ENCODE measurements around the gene EDN2. TPM values are rescaled to one million over a fixed set of nuclear protein-coding genes. Genes with fewer than 3 reads are reported as not detected.

Gene EDN2
- total RNA-seq, 2 experiments from 2014 or later: not detected

GRCh38 chr1:41455479-41456332 lies 28.8 kb downstream of the EDN2 start:
- H3K27ac ChIP-seq (ENCODE audit: low read depth in 1 of 2, low read length in 2 of 2): no peak overlapping the region
- no peaks in the 10 kb centered on the region for H3K4me1 ChIP-seq (ENCODE audit: insufficient read depth, low read length)
- no peak overlapping the region for H3K4me3 ChIP-seq (ENCODE audit: low read length)
- H3K36me3 Mint-ChIP-seq (ENCODE audit: low read depth): no peaks in the 10 kb centered on the region
- ChIA-PET CTCF (no interaction called here), POLR2A (no interaction called here)
- no peak for TF ChIP-seq CTCF (IDR thresholded peaks at IDR 0.05)
- intact Hi-C loops (cut with DNase I, micrococcal nuclease): no loop called here
- no peaks in the 10 kb centered on the region for H3K9me3 Mint-ChIP-seq
- ATAC-seq (ENCODE audit: poor library complexity) (no peak), DNase-seq (no peak)
- H3K9me3 ChIP-seq (ENCODE audit: control insufficient read depth in 1 of 2, insufficient read depth in 1 of 2, low read length in 2 of 2): no peaks in the 10 kb centered on the region
- H3K4me3 Mint-ChIP-seq: no peak overlapping the region
- H3K36me3 ChIP-seq (ENCODE audit: insufficient read depth, low read length): no peaks in the 10 kb centered on the region
- H3K27ac Mint-ChIP-seq: no peak overlapping the region
- H3K27me3 Mint-ChIP-seq: no peaks in the 10 kb centered on the region
- no peaks in the 10 kb centered on the region for H3K4me1 Mint-ChIP-seq (ENCODE audit: low read depth)
- no peaks in the 10 kb centered on the region for H3K27me3 ChIP-seq (ENCODE audit: control insufficient read depth in 1 of 2, insufficient read depth in 2 of 2, low read length in 2 of 2)

- Mint-ChIP-seq H3K36me3 (ENCODE audit: low read depth) (no peaks in the 10 kb centered on the region), H3K4me1 (ENCODE audit: low read depth) (no peaks in the 10 kb centered on the region), H3K9me3 (no peaks in the 10 kb centered on the region), H3K27ac (no peak overlapping the region), H3K4me3 (no peak overlapping the region), H3K27me3 (no peaks in the 10 kb centered on the region)
- CTCF ChIA-PET: no interaction called here
- Histone ChIP-seq H3K27ac (ENCODE audit: low read depth in 1 of 2, low read length in 2 of 2) (no peak overlapping the region), H3K9me3 (ENCODE audit: control insufficient read depth in 1 of 2, insufficient read depth in 1 of 2, low read length in 2 of 2) (no peaks in the 10 kb centered on the region), H3K36me3 (ENCODE audit: insufficient read depth, low read length) (no peaks in the 10 kb centered on the region), H3K4me3 (ENCODE audit: low read length) (no peak overlapping the region), H3K4me1 (ENCODE audit: insufficient read depth, low read length) (no peaks in the 10 kb centered on the region), H3K27me3 (ENCODE audit: control insufficient read depth in 1 of 2, insufficient read depth in 2 of 2, low read length in 2 of 2) (no peaks in the 10 kb centered on the region)
- no peak for TF ChIP-seq CTCF (IDR thresholded peaks at IDR 0.05)
- DNase-seq (no peak), ATAC-seq (ENCODE audit: poor library complexity) (no peak)
- POLR2A ChIA-PET: no interaction called here
- intact Hi-C loops (cut with DNase I, micrococcal nuclease): no loop called here
Observed at GRCh38 chr1:41454406-41454805, 30.1 kb downstream of the EDN2 start.

- no peak overlapping the region for H3K27ac Mint-ChIP-seq
- H3K36me3 Mint-ChIP-seq (ENCODE audit: low read depth): no peaks in the 10 kb centered on the region
- no peak for TF ChIP-seq CTCF (IDR thresholded peaks at IDR 0.05)
- H3K27ac ChIP-seq (ENCODE audit: low read depth in 1 of 2, low read length in 2 of 2): no peak overlapping the region
- POLR2A ChIA-PET: no interaction called here
- DNase-seq (no peak), ATAC-seq (ENCODE audit: poor library complexity) (no peak)
- H3K27me3 ChIP-seq (ENCODE audit: control insufficient read depth in 1 of 2, insufficient read depth in 2 of 2, low read length in 2 of 2): no peaks in the 10 kb centered on the region
- CTCF ChIA-PET: no interaction called here
- no peaks in the 10 kb centered on the region for H3K4me1 Mint-ChIP-seq (ENCODE audit: low read depth)
- H3K9me3 ChIP-seq (ENCODE audit: control insufficient read depth in 1 of 2, insufficient read depth in 1 of 2, low read length in 2 of 2): no peaks in the 10 kb centered on the region
- no peaks in the 10 kb centered on the region for H3K9me3 Mint-ChIP-seq
- H3K4me3 Mint-ChIP-seq: no peak overlapping the region
- H3K36me3 ChIP-seq (ENCODE audit: insufficient read depth, low read length): no peaks in the 10 kb centered on the region
- intact Hi-C loops (cut with DNase I, micrococcal nuclease): no loop called here
- H3K27me3 Mint-ChIP-seq: no peaks in the 10 kb centered on the region
- H3K4me3 ChIP-seq (ENCODE audit: low read length): no peak overlapping the region
- no peaks in the 10 kb centered on the region for H3K4me1 ChIP-seq (ENCODE audit: insufficient read depth, low read length)
Observed at GRCh38 chr1:41452704-41453290, 31.7 kb downstream of the EDN2 start.

Data from CD4-positive, alpha-beta T cell (primary cell).